ENCODE data around the gene PAPOLB.

Gene PAPOLB

GRCh38 chr7:4836206-4836661 is 25.6 kb downstream of the PAPOLB start:
- POLR2A ChIA-PET: no interaction called here
- DNase-seq (ENCODE audit: extremely low spot score): no peak
- CTCF ChIA-PET: interaction anchor here (0.6 kb wide), 1 partner anchor 11 kb away, joined by 4 read pairs; no protein-coding TSS in a partner anchor
- TF ChIP-seq FOXM1 (IDR thresholded peaks at IDR 0.05; ENCODE audit: borderline replicate concordance): no peak
- no peak for TF ChIP-seq CTBP1 (IDR thresholded peaks at IDR 0.05; ENCODE audit: borderline replicate concordance)
- TF ChIP-seq FOXK2 (IDR thresholded peaks at IDR 0.05): no peak
- TF ChIP-seq LEF1 (IDR thresholded peaks at IDR 0.05; ENCODE audit: borderline replicate concordance): no peak
- no peak for TF ChIP-seq HDGF (IDR thresholded peaks at IDR 0.05; ENCODE audit: borderline replicate concordance)
- TF ChIP-seq PKNOX1 (IDR thresholded peaks at IDR 0.05): no peak
- TF ChIP-seq ARNT (IDR thresholded peaks at IDR 0.05): no peak
- no peak for TF ChIP-seq ELF4 (IDR thresholded peaks at IDR 0.05)
- TF ChIP-seq L3MBTL2 (conservative IDR thresholded peaks at IDR 0.05): no peak
- TF ChIP-seq BHLHE40 (IDR thresholded peaks at IDR 0.05; ENCODE audit: borderline replicate concordance): no peak
- no peak for TF ChIP-seq SP1 (IDR thresholded peaks at IDR 0.05)
- TF ChIP-seq SUZ12 (IDR thresholded peaks at IDR 0.05): no peak
- no peak for TF ChIP-seq FOXA1 (IDR thresholded peaks at IDR 0.05)
- TF ChIP-seq NFRKB (IDR thresholded peaks at IDR 0.05): no peak
- TF ChIP-seq ZNF384 (IDR thresholded peaks at IDR 0.05): no peak
- TF ChIP-seq TARDBP (IDR thresholded peaks at IDR 0.05): no peak

- TF ChIP-seq ZNF384 (IDR thresholded peaks at IDR 0.05) (no peak), FOXM1 (IDR thresholded peaks at IDR 0.05; ENCODE audit: borderline replicate concordance) (no peak), PKNOX1 (IDR thresholded peaks at IDR 0.05) (no peak), FOXK2 (IDR thresholded peaks at IDR 0.05) (no peak), SUZ12 (IDR thresholded peaks at IDR 0.05) (no peak), LEF1 (IDR thresholded peaks at IDR 0.05; ENCODE audit: borderline replicate concordance) (no peak), SP1 (IDR thresholded peaks at IDR 0.05) (no peak), HDGF (IDR thresholded peaks at IDR 0.05; ENCODE audit: borderline replicate concordance) (no peak), L3MBTL2 (conservative IDR thresholded peaks at IDR 0.05) (no peak), BHLHE40 (IDR thresholded peaks at IDR 0.05; ENCODE audit: borderline replicate concordance) (no peak), NFRKB (IDR thresholded peaks at IDR 0.05) (no peak), TARDBP (IDR thresholded peaks at IDR 0.05) (no peak), CTBP1 (IDR thresholded peaks at IDR 0.05; ENCODE audit: borderline replicate concordance) (no peak), ELF4 (IDR thresholded peaks at IDR 0.05) (no peak), FOXA1 (IDR thresholded peaks at IDR 0.05) (no peak), ARNT (IDR thresholded peaks at IDR 0.05) (no peak)
- ChIA-PET CTCF (interaction anchor here (0.6 kb wide), 1 partner anchor 10 kb away, joined by 4 read pairs; no protein-coding TSS in a partner anchor), POLR2A (no interaction called here)
- DNase-seq (ENCODE audit: extremely low spot score): no peak
Measured at GRCh38 chr7:4835398-4836205, 26.2 kb downstream of the PAPOLB start.

- POLR2A ChIA-PET: interaction anchor here (1.3 kb wide), 1 partner anchor 48 kb away, joined by 3 read pairs; the partner anchor contains the start of gene RADIL
Measured at GRCh38 chr7:4834601-4835397, 27.0 kb downstream of the PAPOLB start.

More at GRCh38 chr7:4834601-4835397, 27.0 kb downstream of the PAPOLB start:
- DNase-seq (ENCODE audit: extremely low spot score): no peak
- CTCF ChIA-PET: interaction anchor here (0.6 kb wide), 1 partner anchor 25 kb away, joined by 3 read pairs; no protein-coding TSS in a partner anchor
- TF ChIP-seq FOXA1 (IDR thresholded peaks at IDR 0.05) (no peak), PKNOX1 (IDR thresholded peaks at IDR 0.05) (no peak), ARNT (IDR thresholded peaks at IDR 0.05) (no peak), ZNF384 (IDR thresholded peaks at IDR 0.05) (no peak), L3MBTL2 (conservative IDR thresholded peaks at IDR 0.05) (no peak), LEF1 (IDR thresholded peaks at IDR 0.05; ENCODE audit: borderline replicate concordance) (no peak), FOXK2 (IDR thresholded peaks at IDR 0.05) (no peak), CTBP1 (IDR thresholded peaks at IDR 0.05; ENCODE audit: borderline replicate concordance) (no peak), BHLHE40 (IDR thresholded peaks at IDR 0.05; ENCODE audit: borderline replicate concordance) (no peak), TARDBP (IDR thresholded peaks at IDR 0.05) (no peak), NFRKB (IDR thresholded peaks at IDR 0.05) (no peak), SUZ12 (IDR thresholded peaks at IDR 0.05) (no peak), FOXM1 (IDR thresholded peaks at IDR 0.05; ENCODE audit: borderline replicate concordance) (no peak), HDGF (IDR thresholded peaks at IDR 0.05; ENCODE audit: borderline replicate concordance) (no peak), ELF4 (IDR thresholded peaks at IDR 0.05) (no peak), SP1 (IDR thresholded peaks at IDR 0.05) (no peak)
